ENCODE data around the gene MRPL53. TPM values are rescaled to one million over a fixed set of nuclear protein-coding genes. Genes with fewer than 3 reads are reported as not detected.
"Not testable (repeated sequence)": the region's sequence is repeated elsewhere in the genome, so short reads cannot be mapped to it uniquely, and the experiment has no call there.

Gene MRPL53
- total and polyA plus RNA-seq, 9 donors = 52.5 to 87.9 (median 81.1) TPM

DNA sequence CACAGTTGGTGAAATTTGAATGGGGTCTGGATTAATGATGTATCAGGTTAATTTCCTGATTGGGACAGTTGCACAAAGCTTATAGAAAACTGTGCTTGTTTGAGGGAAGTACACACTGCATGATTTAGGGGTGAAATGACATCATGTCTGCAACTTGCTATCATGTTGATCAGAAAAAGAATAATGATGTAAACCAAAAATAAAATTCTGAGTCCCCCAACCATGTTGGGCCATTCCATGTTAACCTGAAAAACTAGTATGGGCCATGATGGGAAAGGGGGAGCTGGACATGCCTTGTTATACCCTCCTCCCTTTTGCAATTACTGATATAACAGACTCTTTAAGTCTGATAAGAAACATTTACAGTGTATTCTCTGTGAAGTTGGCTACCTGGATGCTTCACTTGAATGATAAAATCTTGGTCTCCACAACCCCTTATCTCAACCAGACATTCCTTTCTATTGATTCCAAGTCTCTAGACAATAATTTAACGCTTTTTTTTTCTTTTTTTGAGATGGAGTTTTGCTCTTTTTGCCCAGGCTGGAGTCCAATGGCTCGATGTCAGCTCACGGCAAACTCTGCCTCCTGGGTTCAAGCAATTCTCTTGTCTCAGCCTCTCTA, 21.8 kb downstream of the MRPL53 start:
- Histone ChIP-seq H3K27me3 (ENCODE audit: control insufficient read depth, insufficient read depth, low read length) (peaks cover 2% of the 10 kb centered on the region), H3K36me3 (ENCODE audit: control insufficient read depth, insufficient read depth, low read length) (no peaks in the 10 kb centered on the region), H3K4me1 (ENCODE audit: control insufficient read depth, insufficient read depth, low read length) (peaks cover 7% of the 10 kb centered on the region), H3K27ac (ENCODE audit: low read length) (no peak overlapping the region), H3K9me3 (replicated peaks; ENCODE audit: control insufficient read depth, low read depth, low read length) (no peaks in the 10 kb centered on the region), H3K4me3 (ENCODE audit: low read length) (no peak overlapping the region)
- no peak for DNase-seq
- WGBS (ENCODE audit: insufficient coverage) = no CpG with 5 or more reads among the region's 3 CpGs

DNA sequence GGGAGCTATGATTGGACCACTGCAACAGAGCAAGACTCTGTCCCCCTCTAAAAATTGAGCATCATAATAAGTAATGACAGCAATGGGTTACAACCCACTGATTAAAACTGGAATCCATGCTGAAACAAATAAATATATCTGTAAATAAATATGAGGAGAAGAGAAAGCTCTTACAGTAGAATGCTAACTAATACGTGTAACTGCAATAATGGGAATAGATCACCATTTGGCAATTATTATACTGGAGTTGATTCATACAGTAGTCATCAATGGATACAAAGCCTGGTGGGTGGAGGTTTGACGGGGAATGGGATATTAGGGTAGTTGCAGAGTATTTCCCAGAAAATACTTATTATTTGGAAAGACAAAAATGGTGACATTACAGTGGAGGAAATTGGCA, 23.7 kb downstream of the MRPL53 start:
- Histone ChIP-seq H3K4me3 (ENCODE audit: low read length) (no peak overlapping the region), H3K27me3 (ENCODE audit: control insufficient read depth, insufficient read depth, low read length) (peaks cover 2% of the 10 kb centered on the region), H3K9me3 (replicated peaks; ENCODE audit: control insufficient read depth, low read depth, low read length) (no peaks in the 10 kb centered on the region), H3K4me1 (ENCODE audit: control insufficient read depth, insufficient read depth, low read length) (peaks cover 6% of the 10 kb centered on the region), H3K27ac (ENCODE audit: low read length) (no peak overlapping the region), H3K36me3 (ENCODE audit: control insufficient read depth, insufficient read depth, low read length) (no peaks in the 10 kb centered on the region)
- 100% methylated on average over 1 of the region's 2 CpGs for WGBS (ENCODE audit: insufficient coverage)
- DNase-seq = no peak

DNA sequence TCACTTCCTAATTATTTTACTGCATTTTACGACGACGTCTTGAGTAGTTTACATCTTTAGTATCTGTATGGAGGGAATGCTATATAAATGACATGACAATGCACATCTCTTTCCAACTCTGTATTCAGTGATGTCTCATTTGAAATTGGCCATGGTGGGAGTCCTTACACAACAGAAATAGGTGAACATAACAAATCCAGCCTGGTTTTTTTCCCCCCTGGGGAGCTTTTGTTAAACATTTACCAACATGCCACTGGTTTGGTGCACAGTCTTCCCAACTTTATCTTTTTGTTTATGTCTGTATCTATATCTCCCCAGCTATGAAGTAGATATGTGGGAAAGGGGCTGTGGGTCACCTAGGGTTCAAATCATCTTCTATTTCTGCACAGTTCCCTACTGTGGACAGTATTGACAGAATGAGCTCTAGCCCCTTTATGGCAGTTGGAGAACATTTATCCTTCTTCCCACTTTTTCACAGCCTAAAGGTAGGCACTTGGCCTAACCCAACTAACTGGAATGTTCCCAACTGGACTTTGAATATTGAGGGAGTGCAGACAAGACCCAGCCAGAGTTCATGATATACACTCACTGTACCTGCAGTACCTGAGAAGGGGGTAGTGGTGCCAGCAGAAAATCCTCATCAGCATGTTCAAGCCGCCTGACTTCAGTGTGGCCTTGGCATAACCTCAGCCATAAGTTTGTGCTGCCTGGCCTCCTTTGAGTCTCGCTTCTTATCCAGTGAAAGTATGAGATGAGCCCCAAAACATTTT, 25.1 kb downstream of the MRPL53 start:
- Histone ChIP-seq H3K4me3 (ENCODE audit: low read length) (no peak overlapping the region), H3K9me3 (replicated peaks; ENCODE audit: control insufficient read depth, low read depth, low read length) (no peaks in the 10 kb centered on the region), H3K36me3 (ENCODE audit: control insufficient read depth, insufficient read depth, low read length) (no peaks in the 10 kb centered on the region), H3K27me3 (ENCODE audit: control insufficient read depth, insufficient read depth, low read length) (peaks cover 2% of the 10 kb centered on the region), H3K27ac (ENCODE audit: low read length) (no peak overlapping the region), H3K4me1 (ENCODE audit: control insufficient read depth, insufficient read depth, low read length) (peaks cover 6% of the 10 kb centered on the region)
- DNase-seq = no peak
- no CpG with 5 or more reads among the region's 5 CpGs for WGBS (ENCODE audit: insufficient coverage)

DNA sequence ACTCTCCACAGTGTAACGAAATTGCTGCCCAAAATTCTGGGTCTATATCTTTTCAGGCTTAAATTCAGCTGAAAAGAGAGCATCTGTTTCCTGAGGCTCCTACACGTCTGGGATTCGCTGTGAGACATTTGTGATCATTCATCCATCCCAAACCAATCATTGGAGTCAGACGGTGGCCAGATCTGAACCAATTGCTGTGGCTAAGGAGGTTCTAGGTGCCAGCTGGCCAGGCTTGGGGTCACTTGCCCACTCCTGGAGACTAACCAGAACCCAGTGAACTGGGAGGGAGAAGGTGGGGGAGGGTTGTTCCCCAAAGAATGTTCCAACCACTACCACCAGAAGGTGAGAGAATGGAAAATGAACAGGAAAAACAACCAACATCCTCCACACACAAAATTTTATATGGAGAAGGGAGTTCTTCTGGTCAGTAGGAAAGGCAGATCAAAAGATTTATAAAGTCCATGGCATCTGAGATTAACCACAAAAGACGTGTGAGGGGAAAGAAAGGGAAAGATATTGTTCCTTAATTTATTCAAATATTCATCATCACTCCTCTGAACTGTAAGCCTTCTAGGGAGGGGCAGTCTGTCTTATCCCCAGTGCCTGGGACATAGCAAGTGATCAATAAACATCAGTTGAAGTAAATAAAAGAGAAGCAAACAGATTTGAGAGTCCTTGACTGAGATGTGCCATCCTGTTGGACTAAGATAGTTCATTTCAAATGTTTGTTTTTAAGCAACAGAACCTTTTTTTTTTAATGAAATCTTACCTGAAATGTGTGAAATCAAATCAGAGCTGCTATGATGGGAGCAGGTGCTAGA, 27.8 kb downstream of the MRPL53 start:
- H3K36me3 ChIP-seq (ENCODE audit: control insufficient read depth, insufficient read depth, low read length) = no peaks in the 10 kb centered on the region
- no peaks in the 10 kb centered on the region for H3K9me3 ChIP-seq (replicated peaks; ENCODE audit: control insufficient read depth, low read depth, low read length)
- peaks cover 4% of the 10 kb centered on the region for H3K27me3 ChIP-seq (ENCODE audit: control insufficient read depth, insufficient read depth, low read length)
- H3K4me1 ChIP-seq (ENCODE audit: control insufficient read depth, insufficient read depth, low read length) = peaks cover 30% of the 10 kb centered on the region
- DNase-seq = no peak
- H3K27ac ChIP-seq (ENCODE audit: low read length) = no peak overlapping the region
- WGBS (ENCODE audit: insufficient coverage) = 0% methylated on average over 1 of the region's 5 CpGs
- no peak overlapping the region for H3K4me3 ChIP-seq (ENCODE audit: low read length)

DNA sequence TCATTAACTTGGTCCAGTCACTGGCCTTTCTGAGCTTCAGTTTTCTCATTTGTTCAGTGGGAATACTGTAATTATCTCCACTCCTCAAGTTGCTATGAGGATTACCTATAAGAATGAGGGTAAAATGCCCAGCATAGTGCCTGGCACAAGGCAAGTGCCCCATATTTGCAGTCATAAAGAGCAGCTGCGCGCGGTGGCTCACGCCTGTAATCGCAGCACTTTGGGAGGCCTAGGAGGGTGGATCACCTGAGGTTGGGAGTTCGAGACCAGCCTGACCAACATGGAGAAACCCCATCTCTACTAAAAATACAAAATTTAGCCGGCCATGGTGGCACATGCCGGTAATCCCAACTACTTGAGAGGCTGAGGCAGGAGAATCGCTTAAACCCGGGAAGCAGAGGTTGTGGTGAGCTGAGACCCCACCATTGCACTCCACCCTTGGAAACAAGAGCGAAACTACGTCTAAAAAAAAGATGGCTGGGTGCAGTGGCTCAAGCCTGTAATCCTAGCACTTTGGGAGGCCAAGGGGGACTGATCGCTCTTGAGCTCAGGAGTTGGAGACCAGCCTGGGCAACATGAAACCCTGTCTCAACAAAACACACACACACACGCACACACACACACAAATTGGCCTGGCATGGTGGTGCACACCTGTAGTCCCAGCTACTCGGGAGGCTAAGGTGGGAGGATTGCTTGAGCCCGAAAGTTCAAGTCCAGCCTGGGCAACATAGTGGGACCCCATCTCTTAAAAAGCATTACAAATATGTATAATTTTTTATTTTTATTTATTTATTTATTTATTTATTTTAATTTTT, 29.8 kb downstream of the MRPL53 start:
- H3K27ac ChIP-seq (ENCODE audit: low read length) = peak overlapping the region; percentile 35

DNA sequence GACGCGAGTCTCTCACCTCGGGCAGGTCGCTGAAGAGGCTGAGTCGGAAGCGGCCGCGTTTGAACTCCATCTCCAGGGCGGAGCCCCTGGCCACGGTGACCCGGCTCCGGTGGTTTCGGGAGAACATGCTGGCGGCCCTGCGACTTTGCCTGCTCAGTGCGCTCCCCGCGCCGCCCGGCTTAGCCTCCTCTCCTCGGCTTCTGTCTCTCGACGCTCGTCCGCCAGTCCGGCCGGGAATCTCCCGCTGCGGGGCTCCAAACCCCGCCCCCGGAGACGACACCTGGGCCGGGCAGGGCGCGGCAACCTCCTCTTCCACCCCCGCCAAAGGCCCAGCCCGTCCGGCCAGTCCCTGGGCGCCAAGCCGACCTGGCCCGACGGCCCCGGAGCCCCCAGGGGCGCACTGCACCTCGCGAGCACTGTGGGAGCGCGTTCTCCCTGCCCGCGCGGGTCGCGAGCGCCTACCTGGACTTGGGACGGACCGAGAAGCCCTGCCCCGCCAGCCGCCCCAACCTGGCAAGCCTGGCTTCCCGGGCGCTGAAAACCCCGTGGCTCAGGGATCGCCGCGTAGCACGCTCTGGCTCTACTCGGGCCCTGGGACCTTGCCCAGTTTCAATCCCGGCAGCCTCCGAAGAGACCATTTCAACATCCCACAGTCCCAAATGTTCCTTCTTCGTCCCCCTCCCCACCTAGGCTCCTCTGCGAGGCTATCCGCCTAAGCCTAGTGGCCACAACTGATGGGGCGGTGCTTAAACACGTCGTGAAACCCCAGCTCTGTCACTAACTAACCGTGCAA, 30.6 kb downstream of the MRPL53 start, which contains the start of gene RTKN:
TSS of gene RTKN (minus strand) at position 248 of the 793 bp plus-strand sequence. CDS start at position 127, 121 bp downstream.
- Histone ChIP-seq H3K36me3 (ENCODE audit: control insufficient read depth, insufficient read depth, low read length) (peaks cover 5% of the 10 kb centered on the region), H3K4me1 (ENCODE audit: control insufficient read depth, insufficient read depth, low read length) (peaks cover 55% of the 10 kb centered on the region)
- peak; percentile 61 for DNase-seq

More for the DNA sequence above, 29.8 kb downstream of the MRPL53 start:
- H3K36me3 ChIP-seq (ENCODE audit: control insufficient read depth, insufficient read depth, low read length); H3K27me3 ChIP-seq (ENCODE audit: control insufficient read depth, insufficient read depth, low read length); H3K9me3 ChIP-seq (replicated peaks; ENCODE audit: control insufficient read depth, low read depth, low read length); DNase-seq: not testable (repeated sequence)
- Histone ChIP-seq H3K4me1 (ENCODE audit: control insufficient read depth, insufficient read depth, low read length) (peaks cover 49% of the 10 kb centered on the region), H3K4me3 (ENCODE audit: low read length) (peak overlapping the region; percentile 65)
- WGBS (ENCODE audit: insufficient coverage) = 77% methylated on average over 4 of the region's 16 CpGs

DNA sequence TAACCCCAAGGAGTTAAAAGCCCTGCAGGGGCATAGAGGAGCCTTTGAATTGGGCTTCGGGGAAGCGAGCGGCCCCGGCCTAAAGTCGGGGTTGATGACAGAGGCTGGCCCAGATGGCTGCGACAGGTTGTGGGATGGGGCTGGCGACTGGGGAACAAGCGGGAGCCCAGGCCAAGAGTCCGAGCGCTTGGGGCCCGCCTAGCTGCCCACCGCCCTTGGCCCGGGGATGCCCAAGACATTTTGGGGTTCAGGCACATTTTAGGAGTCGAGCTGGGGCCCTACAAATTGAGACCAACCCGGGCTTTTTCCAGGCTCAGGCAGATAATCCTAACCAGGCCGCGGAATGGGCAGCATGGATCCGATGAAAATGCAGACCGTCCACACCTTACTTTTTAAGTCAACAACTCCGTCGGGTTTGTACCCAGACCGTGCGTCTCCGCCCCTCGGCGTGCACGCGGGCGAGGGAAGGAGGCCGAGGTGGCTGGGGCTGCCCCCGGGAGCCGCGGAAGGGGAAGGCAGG, 31.2 kb downstream of the MRPL53 start:
- H3K9me3 ChIP-seq (replicated peaks; ENCODE audit: control insufficient read depth, low read depth, low read length) = no peaks in the 10 kb centered on the region
- DNase-seq = no peak
- H3K36me3 ChIP-seq (ENCODE audit: control insufficient read depth, insufficient read depth, low read length) = peaks cover 11% of the 10 kb centered on the region
- peaks cover 62% of the 10 kb centered on the region for H3K4me1 ChIP-seq (ENCODE audit: control insufficient read depth, insufficient read depth, low read length)
- H3K27ac ChIP-seq (ENCODE audit: low read length) = peak overlapping the region; percentile 99
- H3K27me3 ChIP-seq (ENCODE audit: control insufficient read depth, insufficient read depth, low read length) = peaks cover 2% of the 10 kb centered on the region
- WGBS (ENCODE audit: insufficient coverage) = 4% methylated on average over 33 of the region's 33 CpGs
- H3K4me3 ChIP-seq (ENCODE audit: low read length) = peak overlapping the region; percentile 65

More for the DNA sequence above, 30.6 kb downstream of the MRPL53 start, which contains the start of gene RTKN:
- Histone ChIP-seq H3K27me3 (ENCODE audit: control insufficient read depth, insufficient read depth, low read length) (peaks cover 2% of the 10 kb centered on the region), H3K27ac (ENCODE audit: low read length) (peak within 1 kb of the TSS; percentile 99), H3K9me3 (replicated peaks; ENCODE audit: control insufficient read depth, low read depth, low read length) (no peaks in the 10 kb centered on the region), H3K4me3 (ENCODE audit: low read length) (peak within 1 kb of the TSS; percentile 65)
- 5% methylated on average over 74 of the region's 75 CpGs for WGBS (ENCODE audit: insufficient coverage)

DNA sequence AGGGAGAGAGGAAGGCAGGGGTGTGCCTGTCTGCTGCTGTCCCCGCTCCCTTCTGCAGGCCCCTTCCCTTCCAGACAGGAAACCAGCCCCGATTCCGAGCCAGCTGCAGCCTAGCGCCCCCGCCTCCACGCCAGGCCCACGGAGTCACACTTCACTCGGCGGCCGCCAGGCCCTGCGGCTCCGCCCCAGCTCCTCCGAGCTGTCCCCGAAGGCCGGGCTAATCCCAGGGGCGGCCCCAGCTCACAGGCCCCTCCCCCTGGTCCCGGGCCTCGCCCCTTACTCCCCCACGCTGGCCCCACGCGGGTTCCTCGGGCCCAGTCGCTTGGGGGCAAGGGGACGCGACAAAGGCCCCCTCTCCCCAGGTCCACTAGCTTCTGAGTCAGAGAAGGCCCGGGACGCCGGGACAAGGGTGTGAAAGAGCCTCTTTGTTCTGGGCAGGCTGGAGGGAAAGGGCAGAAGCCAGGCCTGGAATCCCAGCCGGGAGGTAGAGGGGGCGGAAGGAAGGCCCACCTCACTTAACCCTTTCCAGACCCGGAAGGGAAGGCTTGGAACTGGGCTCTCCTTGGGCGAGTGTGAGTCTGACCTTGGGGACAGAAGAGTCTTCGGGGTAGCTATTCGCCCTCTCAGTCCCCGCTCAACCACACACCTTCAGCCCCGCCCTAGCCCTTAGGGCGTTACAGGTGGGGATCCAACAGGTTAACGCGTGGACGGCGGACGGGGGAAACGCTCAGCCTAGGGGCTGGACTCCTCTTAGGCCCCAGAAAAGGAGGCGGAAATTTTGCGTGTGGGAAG, 31.9 kb downstream of the MRPL53 start:
- peak; percentile 97 for DNase-seq
- Histone ChIP-seq H3K27ac (ENCODE audit: low read length) (peak overlapping the region; percentile 99), H3K36me3 (ENCODE audit: control insufficient read depth, insufficient read depth, low read length) (peaks cover 14% of the 10 kb centered on the region), H3K4me3 (ENCODE audit: low read length) (peak overlapping the region; percentile 65), H3K27me3 (ENCODE audit: control insufficient read depth, insufficient read depth, low read length) (peaks cover 2% of the 10 kb centered on the region), H3K4me1 (ENCODE audit: control insufficient read depth, insufficient read depth, low read length) (peaks cover 68% of the 10 kb centered on the region), H3K9me3 (replicated peaks; ENCODE audit: control insufficient read depth, low read depth, low read length) (no peaks in the 10 kb centered on the region)
- WGBS (ENCODE audit: insufficient coverage) = 2% methylated on average over 26 of the region's 45 CpGs
